H1 (cell line): ENCODE data around the gene AGAP1.

ENCODE experiments used
- ASH2L ChIP-seq: fragments of 200-600, 300-600 bp; sonication (generic); IDR thresholded peaks from one replicate; pipeline ENCODE4 v1.7.1; 2017; ENCODE audit warnings: low read length
- CBX8 ChIP-seq: fragments of 300-800, 300-1000 bp; sonication (generic); IDR thresholded peaks from 2 replicates; pipeline ENCODE4 v1.7.1; 2016; ENCODE audit warnings: low read depth, low read length, borderline replicate concordance
- CREB1 ChIP-seq: IDR thresholded peaks from 2 replicates; pipeline ENCODE4 v1.6.1; 2012; ENCODE audit warnings: inconsistent platforms
- EZH2 ChIP-seq: fragments of 200-600 bp; sonication (generic); IDR thresholded peaks from 2 replicates; pipeline ENCODE4 v1.7.1; 2012; ENCODE audit warnings: low read depth, mild to moderate bottlenecking, moderate library complexity, low read length, inconsistent platforms; ENCODE audit not compliant: severe bottlenecking
- POLR2A ChIP-seq, 2 experiments: IDR thresholded peaks; 1 replicate in 1 of 2; 2 replicates in 1 of 2; pipeline ENCODE4 v1.6.1; 2011; ENCODE audit warnings: low read depth in 2 of 2, low read length in 2 of 2, mild to moderate bottlenecking in 2 of 2; ENCODE audit errors: control extremely low read depth in 1 of 2
- POLR2AphosphoS5 ChIP-seq: IDR thresholded peaks from 2 replicates; pipeline ENCODE4 v1.6.1; 2011; ENCODE audit warnings: low read depth, low read length
- RBBP5 ChIP-seq: IDR thresholded peaks from 2 replicates; pipeline ENCODE4 v1.7.1; 2012; ENCODE audit warnings: low read depth, mild to moderate bottlenecking, inconsistent platforms, low read length, moderate library complexity, borderline replicate concordance
- ZNF274 ChIP-seq: IDR thresholded peaks from 2 replicates; pipeline ENCODE4 v1.7.0; 2012; ENCODE audit warnings: low read length, borderline replicate concordance; ENCODE audit errors: extremely low read depth
- TF ChIP-seq, protein P1 (sequence below), 3 experiments: IDR thresholded peaks; 1 replicate in 2 of 3; 2 replicates in 1 of 3; pipeline versions ENCODE4 v1.5.1 to v1.6.1; 2011; ENCODE audit warnings: low read length in 3 of 3, mild to moderate bottlenecking in 3 of 3, inconsistent platforms in 2 of 3, low read depth in 1 of 3, moderate library complexity in 1 of 3; ENCODE audit not compliant: insufficient read depth in 1 of 3; ENCODE audit errors: control extremely low read depth in 1 of 3

- TF ChIP-seq EZH2 (no peak), ASH2L (no peak), POLR2AphosphoS5 (no peak), POLR2A (IDR thresholded peaks at IDR 0.05; ENCODE audit: control extremely low read depth in 1 of 2, low read depth in 2 of 2, low read length in 2 of 2) (no peak), CREB1 (no peak), CBX8 (no peak), RBBP5 (no peak), ZNF274 (no peak)
- TF ChIP-seq, protein P1, sequence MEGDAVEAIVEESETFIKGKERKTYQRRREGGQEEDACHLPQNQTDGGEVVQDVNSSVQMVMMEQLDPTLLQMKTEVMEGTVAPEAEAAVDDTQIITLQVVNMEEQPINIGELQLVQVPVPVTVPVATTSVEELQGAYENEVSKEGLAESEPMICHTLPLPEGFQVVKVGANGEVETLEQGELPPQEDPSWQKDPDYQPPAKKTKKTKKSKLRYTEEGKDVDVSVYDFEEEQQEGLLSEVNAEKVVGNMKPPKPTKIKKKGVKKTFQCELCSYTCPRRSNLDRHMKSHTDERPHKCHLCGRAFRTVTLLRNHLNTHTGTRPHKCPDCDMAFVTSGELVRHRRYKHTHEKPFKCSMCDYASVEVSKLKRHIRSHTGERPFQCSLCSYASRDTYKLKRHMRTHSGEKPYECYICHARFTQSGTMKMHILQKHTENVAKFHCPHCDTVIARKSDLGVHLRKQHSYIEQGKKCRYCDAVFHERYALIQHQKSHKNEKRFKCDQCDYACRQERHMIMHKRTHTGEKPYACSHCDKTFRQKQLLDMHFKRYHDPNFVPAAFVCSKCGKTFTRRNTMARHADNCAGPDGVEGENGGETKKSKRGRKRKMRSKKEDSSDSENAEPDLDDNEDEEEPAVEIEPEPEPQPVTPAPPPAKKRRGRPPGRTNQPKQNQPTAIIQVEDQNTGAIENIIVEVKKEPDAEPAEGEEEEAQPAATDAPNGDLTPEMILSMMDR (IDR thresholded peaks at IDR 0.05; ENCODE audit: control extremely low read depth in 1 of 3, insufficient read depth in 1 of 3, low read depth in 1 of 3, low read length in 3 of 3): no peak
These were observed 107.1 kb downstream of the AGAP1 start for GRCh38 chr2:235600926-235601325.
